Activated B cell treated with CpG ODN at 0.5 μM for 24 hours (primary cell): Measurements from ENCODE around the gene PANX2. TPM values are rescaled to one million over a fixed set of nuclear protein-coding genes. Genes with fewer than 3 reads are reported as not detected.
A peak's percentile ranks its signal among the peaks of the same experiment; 100 is the strongest.

Source experiments
- ATAC-seq: fragments of 200-7000 bp; cut with Tn5 transposase; one replicate; pipeline ENCODE4 v1.10.0; 2021; ENCODE audit warnings: low read depth, mild to moderate bottlenecking, moderate library complexity
- CTCF ChIA-PET: fragments of 350-600 bp; sonication (Branson Sonifier 250); formaldehyde crosslinking; loops from one replicate; lab custom pipeline; 2021; ENCODE audit warnings: antibody characterized with exemption; lab: Charles Lee
- POLR2A ChIA-PET: fragments of 350-600 bp; sonication (Branson Sonifier 250); formaldehyde crosslinking; loops from one replicate; lab custom pipeline; 2021; ENCODE audit warnings: antibody characterized with exemption; lab: Charles Lee
- DNase-seq: peaks from one replicate; pipeline ENCODE4 v3.0.0; 2022
- H3K27ac Mint-ChIP-seq: one replicate; pipeline ENCODE4 v1.8.0; 2020; ENCODE audit warnings: mixed read lengths
- H3K27me3 Mint-ChIP-seq: one replicate; pipeline ENCODE4 v1.8.0; 2021; ENCODE audit warnings: mixed read lengths
- H3K36me3 Mint-ChIP-seq: one replicate; pipeline ENCODE4 v1.8.0; 2021; ENCODE audit warnings: low read depth, mixed read lengths
- H3K4me1 Mint-ChIP-seq: one replicate; pipeline ENCODE4 v1.8.0; 2021; ENCODE audit warnings: mixed read lengths
- H3K4me3 Mint-ChIP-seq: one replicate; pipeline ENCODE4 v1.8.0; 2020; ENCODE audit warnings: mild to moderate bottlenecking, mixed read lengths
- H3K9me3 Mint-ChIP-seq: one replicate; pipeline ENCODE4 v1.8.0; 2020; ENCODE audit warnings: mixed read lengths
- CTCF ChIP-seq: fragments of 200-600 bp; IDR thresholded peaks from one replicate; pipeline ENCODE4 v1.8.0; 2022; ENCODE audit warnings: antibody characterized with exemption, mild to moderate bottlenecking
- intact Hi-C: fragments of 100-400 bp; cut with micrococcal nuclease; formaldehyde crosslinking; loops from one replicate; pipeline ENCODE4 v1.15.1; 2024
- total RNA-seq: library from RNA; stranded (reverse); gene quantifications from 2 replicates; pipeline ENCODE4 v1.2.3, GENCODE V29; 2022

Gene PANX2
- total RNA-seq, 1 donor from 2014 or later: 0.27 TPM

GRCh38 chr22:50148991-50149721 lies 21.4 kb upstream of the PANX2 start:
- DNase-seq (peak; percentile 67), ATAC-seq (peak; percentile 98)
- Mint-ChIP-seq H3K27ac (no peak overlapping the region), H3K27me3 (no peaks in the 10 kb centered on the region), H3K36me3 (no peaks in the 10 kb centered on the region), H3K9me3 (no peaks in the 10 kb centered on the region), H3K4me3 (no peak overlapping the region), H3K4me1 (peaks cover 4% of the 10 kb centered on the region)
- TF ChIP-seq CTCF: peak; percentile 66
- intact Hi-C loops: loop anchor here (1.0 to 2.0 kb wide), 7 partner anchors 41 to 471 kb away; partner anchors contain the start of gene PPP6R2
- ChIA-PET CTCF (interaction anchor here (0.6 to 4.1 kb wide), 16 partner anchors 9 to 471 kb away, joined by 3 to 39 read pairs (median 4); partner anchors contain the start of gene HDAC10), POLR2A (interaction anchor here (0.5 to 3.8 kb wide), 5 partner anchors 24 to 62 kb away, joined by 3 to 36 read pairs (median 6); no protein-coding TSS in a partner anchor)

- TF ChIP-seq CTCF: no peak
- CTCF ChIA-PET: interaction anchor here (1.0 to 4.1 kb wide), 7 partner anchors 41 to 383 kb away, joined by 3 to 39 read pairs (median 15); partner anchors contain the start of gene HDAC10
- intact Hi-C loops: no loop called here
- H3K4me3 Mint-ChIP-seq: no peak overlapping the region
- no peak overlapping the region for H3K27ac Mint-ChIP-seq
- DNase-seq (no peak), ATAC-seq (no peak)
- POLR2A ChIA-PET: interaction anchor here (0.5 to 3.8 kb wide), 4 partner anchors 23 to 144 kb away, joined by 3 to 36 read pairs (median 4); no protein-coding TSS in a partner anchor
- no peaks in the 10 kb centered on the region for H3K9me3 Mint-ChIP-seq
- H3K36me3 Mint-ChIP-seq: no peaks in the 10 kb centered on the region
- H3K4me1 Mint-ChIP-seq: peaks cover 4% of the 10 kb centered on the region
- H3K27me3 Mint-ChIP-seq: no peaks in the 10 kb centered on the region
Measured at GRCh38 chr22:50150161-50151129, 20.1 kb upstream of the PANX2 start.

GRCh38 chr22:50151571-50152537 lies 18.7 kb upstream of the PANX2 start:
- CTCF ChIA-PET: interaction anchor here (4.1 kb wide), 1 partner anchor 56 kb away, joined by 39 read pairs; no protein-coding TSS in a partner anchor
- intact Hi-C loops: no loop called here

More at GRCh38 chr22:50151571-50152537, 18.7 kb upstream of the PANX2 start:
- no peaks in the 10 kb centered on the region for H3K36me3 Mint-ChIP-seq
- no peak overlapping the region for H3K4me3 Mint-ChIP-seq
- TF ChIP-seq CTCF: no peak
- POLR2A ChIA-PET: interaction anchor here (3.8 kb wide), 1 partner anchor 40 kb away, joined by 36 read pairs; no protein-coding TSS in a partner anchor
- DNase-seq (no peak), ATAC-seq (no peak)
- H3K27ac Mint-ChIP-seq: no peak overlapping the region
- H3K4me1 Mint-ChIP-seq: peaks cover 4% of the 10 kb centered on the region
- H3K27me3 Mint-ChIP-seq: no peaks in the 10 kb centered on the region
- no peaks in the 10 kb centered on the region for H3K9me3 Mint-ChIP-seq
